HCT116 (cell line): Measurements from ENCODE around the gene DBX1.

ENCODE experiments used
- CTCF ChIP-seq, 3 experiments: fragments of 200-600 bp in 1 of 3; sonication (generic) in 1 of 3; IDR thresholded peaks in 2 of 3; conservative IDR thresholded peaks in 1 of 3; 2 replicates each; pipeline ENCODE4 v1.5.1; 2012 to 2017; ENCODE audit warnings: low read depth in 2 of 3, low read length in 2 of 3, antibody characterized with exemption in 1 of 3, borderline replicate concordance in 1 of 3, control low read depth in 1 of 3, mild to moderate bottlenecking in 1 of 3, mixed read lengths in 1 of 3, mixed run types in 1 of 3, moderate library complexity in 1 of 3; ENCODE audit not compliant: insufficient read depth in 1 of 3
- POLR2AphosphoS5 ChIP-seq: IDR thresholded peaks from 2 replicates; pipeline ENCODE4 v1.6.1; 2011; ENCODE audit warnings: mild to moderate bottlenecking, low read depth, low read length, moderate library complexity
- SIN3A ChIP-seq: IDR thresholded peaks from 2 replicates; pipeline ENCODE4 v1.6.1; 2012; ENCODE audit warnings: low read depth

- TF ChIP-seq POLR2AphosphoS5: no peak
- no peak for TF ChIP-seq SIN3A
- no peak for TF ChIP-seq CTCF (IDR thresholded peaks at IDR 0.05 in 2 of 3, conservative IDR thresholded peaks at IDR 0.05 in 1 of 3; ENCODE audit: borderline replicate concordance in 1 of 3, insufficient read depth in 1 of 3, low read depth in 2 of 3, low read length in 2 of 3)
These were observed 48.4 kb upstream of the DBX1 start for GRCh38 chr11:20208622-20209111.
